ENCODE data around the gene PRR3. TPM values are rescaled to one million over a fixed set of nuclear protein-coding genes. Genes with fewer than 3 reads are reported as not detected.
A peak's percentile ranks its signal among the peaks of the same experiment; 100 is the strongest.

Gene PRR3
- total and polyA plus RNA-seq, 2 of the 13 experiments (the other 11 are each of a cell fraction or from before 2014, with no cell fraction given) = 14.6 to 21.2 TPM

DNA sequence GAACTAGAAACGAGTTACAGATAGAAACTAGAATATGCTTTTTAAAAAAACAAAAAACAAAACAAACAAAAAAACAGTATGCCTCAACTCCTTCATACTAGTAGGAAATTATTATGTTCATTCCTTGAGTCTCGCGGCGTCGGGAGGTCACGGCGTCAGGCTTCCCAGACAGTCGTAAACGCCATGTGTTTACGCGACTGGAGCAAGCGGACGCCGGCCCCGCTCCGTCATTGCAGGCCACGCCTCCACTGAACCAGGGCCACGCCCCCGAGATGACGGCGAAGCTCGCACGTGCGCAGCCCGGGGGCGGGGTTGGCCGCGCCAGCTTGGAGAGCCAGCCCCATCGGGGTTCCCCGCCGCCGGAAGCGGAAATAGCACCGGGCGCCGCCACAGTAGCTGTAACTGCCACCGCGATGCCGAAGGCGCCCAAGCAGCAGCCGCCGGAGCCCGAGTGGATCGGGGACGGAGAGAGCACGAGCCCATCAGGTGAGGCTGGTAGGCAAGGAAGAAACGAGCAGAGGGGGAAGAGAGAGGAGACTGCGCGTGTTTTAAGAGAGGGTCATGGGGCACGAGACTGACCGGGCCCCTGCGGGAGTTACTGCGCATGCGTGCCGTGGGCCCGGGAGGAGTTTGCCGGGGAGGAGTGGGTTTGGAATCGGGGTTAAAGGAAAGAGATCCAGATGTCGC, 14.1 kb downstream of the PRR3 start, which contains the start of gene ABCF1 (continued):
- TF ChIP-seq ZNF432 (CRISPR knock-in tag; IDR thresholded peaks at IDR 0.05; ENCODE audit: borderline replicate concordance) (no peak), HNRNPK (IDR thresholded peaks at IDR 0.05; ENCODE audit: low read depth, low read length, poor library complexity, severe bottlenecking) (peak; percentile 81), NPAS2 (CRISPR knock-in tag; IDR thresholded peaks at IDR 0.05; ENCODE audit: borderline replicate concordance) (0 out of 2 replicates have a peak, but pooled peaks have one; percentile 54), SRSF9 (IDR thresholded peaks at IDR 0.05; ENCODE audit: borderline replicate concordance, insufficient read depth, low read depth, low read length, poor library complexity, severe bottlenecking) (no peak), ZNF878 (CRISPR knock-in tag; IDR thresholded peaks at IDR 0.05) (peak; percentile 91; the same call in 1 of the 2 replicates), ZIK1 (CRISPR knock-in tag; IDR thresholded peaks at IDR 0.05; ENCODE audit: borderline replicate concordance, low read depth) (peak; percentile 86), TCF12 (IDR thresholded peaks at IDR 0.05) (no peak), TCF12 (CRISPR knock-in tag; IDR thresholded peaks at IDR 0.05) (0 out of 2 replicates have a peak, but pooled peaks have one; percentile 15), STAG1 (CRISPR knock-in tag; IDR thresholded peaks at IDR 0.05) (0 out of 2 replicates have a peak, but pooled peaks have one; percentile 2), IRX3 (CRISPR knock-in tag; IDR thresholded peaks at IDR 0.05; ENCODE audit: borderline replicate concordance, low read depth) (no peak), ZNF256 (CRISPR knock-in tag; conservative IDR thresholded peaks at IDR 0.05) (peak; percentile 86), ZNF713 (CRISPR knock-in tag; IDR thresholded peaks at IDR 0.05) (peak; percentile 97), BORCS8-MEF2B (CRISPR knock-in tag; IDR thresholded peaks at IDR 0.05) (peak; percentile 77)
- TF ChIP-seq, protein P1, sequence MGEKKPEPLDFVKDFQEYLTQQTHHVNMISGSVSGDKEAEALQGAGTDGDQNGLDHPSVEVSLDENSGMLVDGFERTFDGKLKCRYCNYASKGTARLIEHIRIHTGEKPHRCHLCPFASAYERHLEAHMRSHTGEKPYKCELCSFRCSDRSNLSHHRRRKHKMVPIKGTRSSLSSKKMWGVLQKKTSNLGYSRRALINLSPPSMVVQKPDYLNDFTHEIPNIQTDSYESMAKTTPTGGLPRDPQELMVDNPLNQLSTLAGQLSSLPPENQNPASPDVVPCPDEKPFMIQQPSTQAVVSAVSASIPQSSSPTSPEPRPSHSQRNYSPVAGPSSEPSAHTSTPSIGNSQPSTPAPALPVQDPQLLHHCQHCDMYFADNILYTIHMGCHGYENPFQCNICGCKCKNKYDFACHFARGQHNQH (CRISPR knock-in tag; IDR thresholded peaks at IDR 0.05) = peak; percentile 96
- TF ChIP-seq, protein P2, sequence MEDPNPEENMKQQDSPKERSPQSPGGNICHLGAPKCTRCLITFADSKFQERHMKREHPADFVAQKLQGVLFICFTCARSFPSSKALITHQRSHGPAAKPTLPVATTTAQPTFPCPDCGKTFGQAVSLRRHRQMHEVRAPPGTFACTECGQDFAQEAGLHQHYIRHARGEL (CRISPR knock-in tag; IDR thresholded peaks at IDR 0.05) = no peak
- TF ChIP-seq, protein P3, sequence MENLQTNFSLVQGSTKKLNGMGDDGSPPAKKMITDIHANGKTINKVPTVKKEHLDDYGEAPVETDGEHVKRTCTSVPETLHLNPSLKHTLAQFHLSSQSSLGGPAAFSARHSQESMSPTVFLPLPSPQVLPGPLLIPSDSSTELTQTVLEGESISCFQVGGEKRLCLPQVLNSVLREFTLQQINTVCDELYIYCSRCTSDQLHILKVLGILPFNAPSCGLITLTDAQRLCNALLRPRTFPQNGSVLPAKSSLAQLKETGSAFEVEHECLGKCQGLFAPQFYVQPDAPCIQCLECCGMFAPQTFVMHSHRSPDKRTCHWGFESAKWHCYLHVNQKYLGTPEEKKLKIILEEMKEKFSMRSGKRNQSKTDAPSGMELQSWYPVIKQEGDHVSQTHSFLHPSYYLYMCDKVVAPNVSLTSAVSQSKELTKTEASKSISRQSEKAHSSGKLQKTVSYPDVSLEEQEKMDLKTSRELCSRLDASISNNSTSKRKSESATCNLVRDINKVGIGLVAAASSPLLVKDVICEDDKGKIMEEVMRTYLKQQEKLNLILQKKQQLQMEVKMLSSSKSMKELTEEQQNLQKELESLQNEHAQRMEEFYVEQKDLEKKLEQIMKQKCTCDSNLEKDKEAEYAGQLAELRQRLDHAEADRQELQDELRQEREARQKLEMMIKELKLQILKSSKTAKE (CRISPR knock-in tag; IDR thresholded peaks at IDR 0.05; ENCODE audit: borderline replicate concordance) = peak; percentile 86
- TF ChIP-seq, protein P4, sequence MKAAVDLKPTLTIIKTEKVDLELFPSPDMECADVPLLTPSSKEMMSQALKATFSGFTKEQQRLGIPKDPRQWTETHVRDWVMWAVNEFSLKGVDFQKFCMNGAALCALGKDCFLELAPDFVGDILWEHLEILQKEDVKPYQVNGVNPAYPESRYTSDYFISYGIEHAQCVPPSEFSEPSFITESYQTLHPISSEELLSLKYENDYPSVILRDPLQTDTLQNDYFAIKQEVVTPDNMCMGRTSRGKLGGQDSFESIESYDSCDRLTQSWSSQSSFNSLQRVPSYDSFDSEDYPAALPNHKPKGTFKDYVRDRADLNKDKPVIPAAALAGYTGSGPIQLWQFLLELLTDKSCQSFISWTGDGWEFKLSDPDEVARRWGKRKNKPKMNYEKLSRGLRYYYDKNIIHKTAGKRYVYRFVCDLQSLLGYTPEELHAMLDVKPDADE (CRISPR knock-in tag; IDR thresholded peaks at IDR 0.05) = peak; percentile 41; the same call in 1 of the 2 replicates
- TF ChIP-seq, protein P5, sequence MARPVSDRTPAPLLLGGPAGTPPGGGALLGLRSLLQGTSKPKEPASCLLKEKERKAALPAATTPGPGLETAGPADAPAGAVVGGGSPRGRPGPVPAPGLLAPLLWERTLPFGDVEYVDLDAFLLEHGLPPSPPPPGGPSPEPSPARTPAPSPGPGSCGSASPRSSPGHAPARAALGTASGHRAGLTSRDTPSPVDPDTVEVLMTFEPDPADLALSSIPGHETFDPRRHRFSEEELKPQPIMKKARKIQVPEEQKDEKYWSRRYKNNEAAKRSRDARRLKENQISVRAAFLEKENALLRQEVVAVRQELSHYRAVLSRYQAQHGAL (CRISPR knock-in tag; IDR thresholded peaks at IDR 0.05; ENCODE audit: not compliant biosample characterization) = no peak
- TF ChIP-seq, protein P6, sequence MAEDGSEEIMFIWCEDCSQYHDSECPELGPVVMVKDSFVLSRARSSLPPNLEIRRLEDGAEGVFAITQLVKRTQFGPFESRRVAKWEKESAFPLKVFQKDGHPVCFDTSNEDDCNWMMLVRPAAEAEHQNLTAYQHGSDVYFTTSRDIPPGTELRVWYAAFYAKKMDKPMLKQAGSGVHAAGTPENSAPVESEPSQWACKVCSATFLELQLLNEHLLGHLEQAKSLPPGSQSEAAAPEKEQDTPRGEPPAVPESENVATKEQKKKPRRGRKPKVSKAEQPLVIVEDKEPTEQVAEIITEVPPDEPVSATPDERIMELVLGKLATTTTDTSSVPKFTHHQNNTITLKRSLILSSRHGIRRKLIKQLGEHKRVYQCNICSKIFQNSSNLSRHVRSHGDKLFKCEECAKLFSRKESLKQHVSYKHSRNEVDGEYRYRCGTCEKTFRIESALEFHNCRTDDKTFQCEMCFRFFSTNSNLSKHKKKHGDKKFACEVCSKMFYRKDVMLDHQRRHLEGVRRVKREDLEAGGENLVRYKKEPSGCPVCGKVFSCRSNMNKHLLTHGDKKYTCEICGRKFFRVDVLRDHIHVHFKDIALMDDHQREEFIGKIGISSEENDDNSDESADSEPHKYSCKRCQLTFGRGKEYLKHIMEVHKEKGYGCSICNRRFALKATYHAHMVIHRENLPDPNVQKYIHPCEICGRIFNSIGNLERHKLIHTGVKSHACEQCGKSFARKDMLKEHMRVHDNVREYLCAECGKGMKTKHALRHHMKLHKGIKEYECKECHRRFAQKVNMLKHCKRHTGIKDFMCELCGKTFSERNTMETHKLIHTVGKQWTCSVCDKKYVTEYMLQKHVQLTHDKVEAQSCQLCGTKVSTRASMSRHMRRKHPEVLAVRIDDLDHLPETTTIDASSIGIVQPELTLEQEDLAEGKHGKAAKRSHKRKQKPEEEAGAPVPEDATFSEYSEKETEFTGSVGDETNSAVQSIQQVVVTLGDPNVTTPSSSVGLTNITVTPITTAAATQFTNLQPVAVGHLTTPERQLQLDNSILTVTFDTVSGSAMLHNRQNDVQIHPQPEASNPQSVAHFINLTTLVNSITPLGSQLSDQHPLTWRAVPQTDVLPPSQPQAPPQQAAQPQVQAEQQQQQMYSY (CRISPR knock-in tag; IDR thresholded peaks at IDR 0.05) = peak; percentile 54
